Measurements from ENCODE around the gene TOR4A.

The TOR4A gene

DNA sequence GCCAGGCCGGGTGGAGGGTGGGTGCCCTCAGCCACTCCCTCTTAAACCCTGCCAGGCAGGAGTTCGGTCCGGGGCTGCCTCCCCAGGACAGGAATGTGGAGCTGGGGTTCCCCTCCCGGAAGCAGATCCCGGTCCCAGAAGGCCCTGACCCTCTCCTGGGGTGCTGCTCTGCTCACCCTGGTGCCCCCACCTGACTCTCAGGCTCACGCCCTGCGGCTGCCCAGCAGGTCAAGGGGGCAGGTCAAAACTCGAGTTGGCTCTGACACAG, 28.2 kb downstream of the TOR4A start:
- no peak for DNase-seq (ENCODE audit: low read depth, low spot score)

DNA sequence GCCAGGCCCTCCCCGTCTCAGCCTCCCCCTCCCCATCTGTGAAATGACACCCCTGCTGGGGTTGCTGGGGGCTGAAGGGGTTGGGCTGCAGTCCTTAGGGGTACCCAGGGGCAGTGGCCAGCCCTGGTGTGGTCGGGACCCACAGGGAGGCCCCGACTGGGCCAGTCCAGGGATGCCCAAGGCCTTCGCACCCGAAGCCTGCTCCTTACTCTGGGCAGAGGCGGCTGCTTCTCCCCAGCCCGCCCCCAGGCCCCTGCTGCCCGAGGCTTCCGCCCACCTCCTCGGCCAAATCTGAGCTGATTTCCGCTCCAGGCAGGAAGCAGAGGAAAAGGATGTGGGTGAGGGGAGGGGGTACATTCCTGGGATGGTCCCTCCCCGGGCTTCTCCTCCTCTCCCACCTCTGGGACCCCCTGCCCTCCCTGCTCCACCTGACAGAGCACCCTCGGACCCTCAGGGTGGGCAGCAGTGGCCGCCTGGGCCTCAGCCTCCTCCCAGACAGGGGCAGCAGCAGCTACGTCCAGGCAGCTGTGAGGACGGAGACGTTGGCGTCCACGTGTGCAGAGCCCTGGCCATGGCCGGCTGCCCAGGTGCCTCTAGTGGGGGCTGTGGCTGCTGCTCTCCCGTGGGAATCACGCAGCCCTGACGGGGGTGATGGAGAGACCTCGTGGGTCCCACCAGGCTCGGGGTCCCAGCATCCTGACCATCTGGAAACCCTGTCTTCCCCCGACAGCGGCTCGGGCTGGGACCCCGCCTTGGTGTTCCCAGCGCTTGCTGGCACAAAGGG, 28.7 kb downstream of the TOR4A start:
- peak; percentile 5 for DNase-seq (ENCODE audit: low read depth, low spot score)

DNA sequence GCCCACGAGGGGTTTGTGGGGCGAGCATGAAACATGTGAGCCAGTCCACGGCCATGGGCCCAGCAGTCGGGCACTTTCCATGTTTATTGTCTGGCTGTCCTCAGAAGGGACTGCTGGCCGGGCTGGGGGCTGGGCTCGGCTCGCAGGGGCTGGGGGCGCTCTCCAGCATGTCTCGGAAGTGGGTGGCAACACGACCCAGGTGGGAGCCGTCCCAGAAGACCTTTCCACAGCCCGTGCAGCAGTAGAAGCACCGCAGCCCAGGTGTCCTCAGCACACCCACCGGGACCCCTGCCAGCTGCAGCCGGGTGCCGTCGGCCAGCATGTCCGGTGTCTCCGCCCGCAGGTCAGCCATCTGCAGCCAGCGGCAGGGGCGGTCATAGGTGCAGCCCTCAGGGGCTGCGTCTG, 29.3 kb downstream of the TOR4A start:
- DNase-seq (ENCODE audit: low read depth, low spot score), result no peak

DNA sequence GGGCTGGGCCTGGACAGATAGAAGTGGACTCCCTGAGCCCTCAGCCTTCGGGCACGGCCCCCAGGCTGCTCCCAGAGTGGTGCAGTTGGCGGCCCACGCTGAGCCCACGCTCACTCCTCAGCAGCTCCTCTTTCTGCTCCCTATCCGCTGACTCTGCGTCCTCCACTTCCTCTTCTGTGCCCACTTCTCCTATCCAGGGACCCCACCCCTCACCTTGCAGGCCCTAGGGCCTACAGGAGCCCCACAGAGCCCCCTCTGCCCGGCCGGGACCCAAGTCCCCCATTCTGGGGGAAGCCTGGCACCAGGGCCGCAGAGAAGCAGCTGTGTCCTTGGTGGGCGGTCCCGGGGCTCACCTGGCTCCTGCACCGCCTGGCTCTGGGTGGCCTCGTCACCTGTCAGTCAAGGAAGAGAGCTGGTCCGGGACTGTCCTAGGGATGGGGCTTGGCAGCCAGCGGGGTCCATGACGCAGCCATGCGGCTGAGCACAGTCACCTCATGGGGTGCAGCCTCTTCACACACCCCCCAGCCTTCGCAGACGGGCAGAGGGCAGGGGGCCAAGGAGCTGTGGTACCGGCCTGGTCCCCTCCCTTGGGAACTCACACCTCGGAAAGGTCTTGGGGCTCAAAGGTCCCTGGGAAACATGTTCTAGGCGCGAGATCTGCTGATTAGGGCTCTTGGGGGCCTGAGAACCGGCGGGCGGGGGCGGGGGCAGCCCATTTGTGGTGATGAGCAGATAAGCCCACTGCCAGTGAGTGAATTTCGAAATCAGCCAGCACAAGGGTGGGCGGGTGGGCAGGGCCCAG, 29.9 kb downstream of the TOR4A start:
- DNase-seq (ENCODE audit: low read depth, low spot score), result no peak

DNA sequence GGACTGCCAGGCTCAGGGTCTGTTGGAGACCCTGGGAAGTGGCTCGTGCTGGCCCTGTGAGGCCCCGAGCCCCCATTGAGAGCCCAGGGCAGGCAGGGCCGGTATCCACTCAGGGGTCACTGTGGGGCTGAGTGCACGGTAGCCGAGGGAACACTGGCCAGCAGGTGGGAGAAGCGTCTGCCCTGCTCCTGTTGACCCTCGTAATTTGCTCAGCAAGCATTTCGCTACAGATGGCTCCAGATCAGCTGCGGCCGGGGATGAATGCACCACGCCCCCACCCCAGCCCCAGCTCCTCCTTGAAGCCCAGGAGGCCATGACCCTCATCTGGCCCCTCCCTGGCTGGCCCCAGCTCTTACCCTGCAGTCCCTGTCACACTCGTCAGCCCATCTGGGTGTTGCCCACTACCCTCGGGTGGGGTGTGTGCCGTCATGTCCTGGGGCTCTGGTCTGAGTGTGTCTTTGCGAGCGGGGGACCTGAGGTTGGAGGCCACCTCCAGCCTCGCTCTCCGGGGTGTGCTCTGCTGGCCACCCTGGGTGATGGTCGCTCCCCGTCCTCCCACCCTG, 30.6 kb downstream of the TOR4A start:
- DNase-seq (ENCODE audit: low read depth, low spot score), result no peak

DNA sequence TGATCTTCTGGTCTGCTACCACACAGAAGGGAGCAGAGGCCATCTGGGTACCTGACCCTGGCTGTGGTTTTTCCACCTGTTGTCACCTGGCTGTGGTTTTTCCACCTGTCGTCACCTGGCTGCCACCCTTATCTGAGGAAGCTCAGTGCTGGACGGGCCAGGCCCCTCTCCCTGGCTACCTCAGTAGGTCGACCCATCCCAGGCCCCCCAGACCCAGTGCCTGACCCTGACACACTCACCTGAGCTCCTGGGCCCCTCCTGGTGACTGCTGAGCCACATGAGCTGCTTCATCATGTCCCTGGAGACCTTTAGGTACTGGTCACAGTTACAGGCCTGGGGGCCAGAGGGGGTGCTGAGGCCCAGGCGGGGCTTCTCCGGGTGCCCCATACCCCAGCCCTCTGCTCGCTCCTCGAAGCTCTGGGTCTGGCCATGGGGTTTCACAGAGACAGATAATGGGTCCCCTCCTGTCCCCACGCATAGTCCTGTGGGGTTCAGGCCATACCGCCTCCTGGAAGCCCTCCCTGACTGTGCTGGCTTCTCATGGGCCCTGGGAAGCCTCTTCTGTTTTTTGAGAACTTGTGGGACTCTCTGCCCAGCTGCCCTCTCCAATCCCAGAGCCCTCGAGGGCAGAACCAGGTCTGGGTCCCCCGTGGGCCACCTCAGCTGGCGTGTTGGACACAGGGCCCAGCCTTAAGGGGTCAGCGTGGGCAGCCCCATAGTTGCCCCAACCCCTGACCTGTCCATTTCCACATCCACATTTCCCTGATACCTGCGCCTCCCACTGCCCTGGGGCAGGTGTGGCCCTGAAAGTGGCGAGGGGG, 32.1 kb downstream of the TOR4A start:
- no peak for DNase-seq (ENCODE audit: low read depth, low spot score)

DNA sequence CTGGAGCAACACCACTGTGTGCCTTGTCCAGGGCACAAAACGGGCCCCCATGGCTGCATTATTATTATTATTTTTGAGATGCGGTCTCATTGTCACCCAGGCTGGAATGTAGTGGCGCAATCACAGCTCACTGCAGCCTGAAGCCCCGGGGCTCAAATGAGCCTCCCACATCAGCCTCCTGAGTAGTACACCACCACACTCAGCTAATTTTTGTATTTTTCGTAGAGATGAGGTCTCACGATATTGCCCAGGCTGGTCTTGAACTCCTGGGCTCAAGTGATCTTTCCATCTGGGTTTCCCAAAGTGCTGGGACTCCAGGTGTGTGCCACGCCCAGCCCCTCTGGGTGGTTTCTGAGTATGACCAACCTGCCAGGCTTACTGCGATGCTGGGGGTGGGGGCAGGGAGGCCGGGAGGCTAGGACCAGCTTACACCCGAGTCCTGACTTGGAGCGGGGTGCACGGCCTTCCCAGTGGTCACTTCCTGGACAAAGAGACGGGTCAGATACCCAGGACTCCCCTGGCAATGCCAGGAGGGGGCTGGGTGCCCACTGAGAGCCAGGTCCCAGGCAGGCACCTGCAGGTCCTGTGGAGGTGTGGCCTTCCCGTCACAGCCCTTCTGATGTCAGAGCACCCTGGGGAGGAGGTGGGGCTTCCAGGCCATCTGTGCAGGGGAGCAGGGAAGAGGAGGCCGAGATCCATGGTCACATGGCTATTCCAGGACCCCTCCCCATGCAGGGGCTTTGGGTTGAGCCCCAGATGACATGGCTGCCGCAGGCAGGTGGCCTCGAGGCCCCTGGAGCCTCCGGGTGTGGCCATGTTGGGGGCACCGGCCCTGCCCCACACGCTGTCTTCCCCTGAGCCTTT, 32.9 kb downstream of the TOR4A start:
- DNase-seq (ENCODE audit: low read depth, low spot score), result no peak

DNA sequence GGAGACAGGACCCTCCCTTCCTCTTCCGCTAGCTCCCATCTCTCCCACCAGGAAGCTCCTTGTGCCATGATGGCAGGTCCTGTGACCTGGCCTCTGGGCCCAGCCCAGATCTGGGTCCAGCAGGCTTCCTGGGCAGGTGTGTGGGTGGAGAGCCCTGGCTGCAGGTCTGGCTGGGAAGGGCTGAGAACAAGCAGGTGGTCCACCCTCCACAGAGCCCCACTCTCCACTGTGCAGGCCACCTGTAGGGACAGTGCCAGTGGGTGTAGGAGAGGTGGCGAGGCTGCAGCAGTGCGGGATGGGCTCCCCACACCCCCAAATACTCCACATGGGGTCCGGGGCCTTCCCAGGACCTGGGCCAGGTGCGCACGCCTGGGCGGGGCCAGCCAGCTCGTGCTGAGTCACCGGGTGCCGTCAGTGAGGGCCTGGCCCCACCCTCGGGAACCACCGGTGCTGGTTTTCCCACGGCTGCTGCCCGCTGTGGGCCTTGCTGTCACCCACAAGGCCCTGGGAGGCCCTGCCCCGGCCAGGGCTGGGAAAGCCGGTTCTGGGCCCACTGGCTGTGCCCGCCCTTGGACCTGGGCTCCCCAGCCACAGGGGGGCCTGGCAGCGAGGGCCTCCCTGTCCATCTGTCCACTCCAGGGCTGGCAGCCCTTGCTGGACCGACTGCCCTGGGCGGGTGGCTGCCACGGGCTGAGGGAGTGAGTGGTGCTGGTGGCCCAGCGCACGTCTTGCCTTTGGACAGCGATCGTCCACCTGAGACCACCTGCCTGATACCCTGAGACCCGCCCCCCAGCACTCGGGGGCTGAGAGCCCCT, 33.9 kb downstream of the TOR4A start:
- no peak for DNase-seq (ENCODE audit: low read depth, low spot score)

DNA sequence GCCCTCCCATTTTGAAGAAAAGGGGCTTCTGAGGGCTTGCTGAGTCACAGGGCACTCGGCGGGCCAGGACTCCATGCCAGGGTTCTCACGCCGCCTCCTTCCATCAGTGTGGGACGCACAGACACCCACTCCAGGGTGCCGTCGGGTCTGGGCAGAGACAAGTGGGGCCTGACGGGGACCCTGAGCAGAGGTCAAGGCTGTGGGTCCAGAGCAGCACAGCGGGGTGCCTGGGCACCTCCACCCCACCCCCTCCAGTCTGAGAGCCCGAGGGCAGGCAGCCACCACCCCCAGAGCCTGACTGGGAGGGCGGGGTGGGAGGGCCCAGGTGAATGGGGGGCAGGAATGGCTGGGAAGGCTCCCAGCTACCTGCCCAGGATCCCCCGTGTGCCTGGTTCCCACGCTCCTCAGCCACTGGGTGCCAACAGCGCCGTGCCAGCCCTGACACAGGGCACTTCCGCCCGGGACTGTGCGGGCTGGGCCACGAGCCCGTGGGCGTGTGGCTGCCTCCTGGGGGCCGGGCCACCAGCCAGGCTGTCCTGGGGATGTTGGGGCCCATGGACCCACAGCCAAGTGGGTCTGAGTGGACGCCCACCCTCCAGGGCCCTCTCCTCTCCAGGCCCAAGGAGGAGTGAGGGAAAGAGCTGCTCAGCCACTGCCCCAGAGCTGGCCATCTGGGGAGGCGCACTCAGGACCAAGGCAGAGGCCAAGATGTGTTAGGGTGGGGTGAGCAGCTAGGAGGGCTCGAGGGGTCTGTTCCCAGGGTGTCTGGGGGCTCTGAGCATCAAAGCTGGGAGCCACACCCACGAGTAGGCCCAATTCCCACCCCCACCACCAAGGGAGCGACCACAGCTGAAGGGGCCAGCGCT, 34.7 kb downstream of the TOR4A start:
- DNase-seq (ENCODE audit: low read depth, low spot score), result no peak

DNA sequence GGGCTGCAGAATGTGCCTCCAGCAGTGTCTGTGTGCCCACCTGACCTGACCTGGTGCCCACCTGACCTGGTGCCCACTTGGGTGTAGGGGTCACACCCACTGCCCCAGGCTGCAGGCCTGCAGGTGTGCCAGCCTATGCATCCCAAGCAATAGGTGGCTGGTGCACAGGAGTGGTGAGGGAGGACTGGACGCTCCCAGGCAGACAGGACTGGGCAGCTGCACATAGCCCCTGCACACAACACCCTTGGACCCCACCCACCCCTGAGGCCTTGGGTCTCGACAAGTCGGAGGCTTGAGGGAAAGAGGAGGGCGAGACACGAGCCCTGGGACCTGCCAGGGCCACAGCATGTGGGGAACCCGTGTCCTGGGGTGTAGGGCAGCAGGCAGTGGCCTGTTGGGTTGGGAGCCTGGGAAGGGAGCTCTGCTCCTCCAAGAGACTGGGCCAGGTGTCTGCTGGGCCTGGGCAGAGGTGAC, 35.4 kb downstream of the TOR4A start:
- peak; percentile 1 for DNase-seq (ENCODE audit: low read depth, low spot score)

DNA sequence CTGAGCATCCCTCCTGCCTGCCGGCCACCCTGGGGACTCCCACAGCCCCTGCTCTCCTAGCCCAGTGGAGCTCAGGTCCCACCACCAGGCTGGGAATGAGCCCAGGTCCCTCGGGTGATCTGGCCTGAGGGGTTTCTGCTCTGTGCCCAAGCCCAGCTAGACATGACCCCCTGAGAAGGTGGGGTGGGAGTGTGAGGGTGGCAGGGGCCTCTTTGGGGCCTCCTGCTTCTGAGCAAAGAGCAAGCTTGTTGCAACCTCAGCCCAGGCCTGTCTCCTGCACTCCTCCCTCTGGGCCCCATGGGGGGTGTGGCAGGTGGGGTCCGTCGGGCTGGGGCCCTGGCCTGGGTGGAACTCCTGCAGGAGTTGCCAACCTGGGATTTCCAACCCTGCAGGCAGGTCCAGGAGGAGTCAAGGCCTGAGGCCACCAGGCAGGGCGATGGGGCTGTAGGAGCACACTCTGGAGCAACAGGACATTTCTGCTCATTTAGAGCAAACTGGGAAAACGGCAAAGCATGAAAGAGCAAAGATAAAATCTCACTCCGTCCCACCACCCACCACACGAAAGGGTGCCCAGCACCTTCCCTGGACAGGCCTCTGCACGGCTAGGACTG, 35.9 kb downstream of the TOR4A start:
- peak; percentile 1 for DNase-seq (ENCODE audit: low read depth, low spot score)

DNA sequence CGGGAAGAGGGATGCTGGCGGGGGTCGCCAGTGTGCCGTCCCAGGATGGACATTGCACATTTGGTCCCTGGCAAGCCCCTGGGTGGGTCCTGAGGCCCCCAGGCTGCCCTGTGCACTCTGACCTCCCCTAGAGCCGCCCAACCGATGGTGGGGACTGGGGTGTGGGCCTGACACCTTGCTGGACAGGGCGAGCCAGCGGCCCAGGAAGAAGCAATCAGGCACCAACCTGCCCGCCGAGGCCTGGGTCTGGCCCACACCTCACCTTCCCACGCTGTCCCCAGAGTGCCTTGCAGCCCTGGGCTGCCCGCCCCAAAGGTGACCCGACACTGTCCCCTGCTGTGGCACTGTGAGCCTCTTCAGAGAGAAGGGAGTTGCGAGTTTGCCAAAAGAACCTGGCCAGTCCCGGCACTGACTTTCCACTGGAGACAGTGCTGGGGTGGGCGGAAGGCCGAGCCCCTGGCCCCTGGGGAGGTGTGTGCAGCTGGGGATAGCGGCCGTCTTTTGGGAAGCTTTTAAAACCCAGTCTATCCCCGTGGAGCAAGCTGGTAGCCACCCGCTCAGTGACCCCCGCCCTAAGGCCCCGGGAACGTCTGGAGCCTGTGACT, 36.5 kb downstream of the TOR4A start:
- DNase-seq (ENCODE audit: low read depth, low spot score), result peak; percentile 0

DNA sequence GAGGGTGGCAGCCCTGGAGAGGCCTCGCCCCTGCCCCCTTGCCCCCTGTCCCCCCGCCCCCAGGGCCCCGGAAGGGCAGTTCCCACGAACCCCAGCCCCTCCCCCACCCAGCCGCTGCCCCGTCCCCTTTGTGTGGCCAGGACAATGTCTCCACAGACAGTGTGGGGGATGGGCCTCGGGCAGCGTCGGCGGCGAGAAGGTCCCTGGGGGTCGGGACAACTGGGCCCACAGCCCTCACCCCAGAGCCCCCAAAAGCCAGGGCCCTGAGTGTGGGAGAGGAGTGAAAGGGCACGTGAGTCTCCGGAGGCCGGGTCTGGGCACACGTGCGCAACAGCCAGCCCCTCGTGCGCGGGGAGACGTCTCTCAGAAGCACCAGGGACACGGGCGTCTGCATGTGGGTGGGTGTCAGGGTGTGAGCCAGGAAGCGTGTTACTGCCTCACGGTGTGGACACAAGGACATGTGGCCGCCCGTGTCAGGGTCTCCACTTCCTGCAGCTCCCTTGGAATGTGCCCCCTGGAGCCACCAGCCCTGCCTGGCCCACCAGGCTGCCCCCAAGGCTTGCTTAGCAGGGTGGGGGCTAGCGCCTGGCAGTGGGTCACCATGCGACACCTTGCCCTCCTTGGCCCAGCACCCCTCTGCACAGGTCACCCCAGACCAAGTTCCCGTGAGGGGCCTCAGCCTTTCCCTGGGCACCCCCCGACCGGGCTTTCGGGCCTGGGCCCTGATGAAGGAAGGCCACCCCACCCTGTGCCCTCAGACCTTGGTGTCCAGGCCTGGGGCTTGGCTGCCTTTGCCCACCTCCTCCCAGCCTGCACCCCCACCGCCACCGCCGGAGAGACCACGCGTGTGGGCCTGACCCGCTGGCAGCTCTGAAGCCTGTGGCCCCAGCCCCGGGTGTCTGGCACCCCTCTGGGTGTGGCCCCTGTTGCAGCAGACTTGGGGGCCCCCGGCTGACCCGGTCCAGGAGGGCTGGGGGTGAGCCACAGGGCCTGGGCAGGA, 37.3 kb downstream of the TOR4A start:
- DNase-seq (ENCODE audit: low read depth, low spot score), result peak; percentile 1

DNA sequence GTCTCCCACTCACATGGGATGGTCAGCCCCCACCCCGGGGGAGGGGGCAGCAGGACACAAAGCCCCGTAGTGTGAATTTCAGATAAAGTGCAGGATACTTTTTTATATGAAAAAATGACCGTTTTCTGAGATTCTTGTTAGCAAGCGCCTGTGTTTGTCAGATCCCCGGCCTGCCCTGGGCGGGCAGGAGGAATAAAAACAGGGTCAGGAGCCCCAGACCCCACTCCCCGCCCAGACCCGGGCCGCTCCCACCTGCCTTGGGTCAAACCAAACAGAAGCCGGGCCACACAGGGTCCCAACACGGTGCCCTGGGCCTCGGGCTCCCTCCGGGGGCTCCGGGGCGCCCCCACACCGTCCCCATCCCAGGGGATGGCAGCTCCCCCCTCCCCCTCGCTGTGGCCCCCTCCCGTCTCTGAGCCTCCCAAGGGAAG, 38.1 kb downstream of the TOR4A start:
- no peak for DNase-seq (ENCODE audit: low read depth, low spot score)

DNA sequence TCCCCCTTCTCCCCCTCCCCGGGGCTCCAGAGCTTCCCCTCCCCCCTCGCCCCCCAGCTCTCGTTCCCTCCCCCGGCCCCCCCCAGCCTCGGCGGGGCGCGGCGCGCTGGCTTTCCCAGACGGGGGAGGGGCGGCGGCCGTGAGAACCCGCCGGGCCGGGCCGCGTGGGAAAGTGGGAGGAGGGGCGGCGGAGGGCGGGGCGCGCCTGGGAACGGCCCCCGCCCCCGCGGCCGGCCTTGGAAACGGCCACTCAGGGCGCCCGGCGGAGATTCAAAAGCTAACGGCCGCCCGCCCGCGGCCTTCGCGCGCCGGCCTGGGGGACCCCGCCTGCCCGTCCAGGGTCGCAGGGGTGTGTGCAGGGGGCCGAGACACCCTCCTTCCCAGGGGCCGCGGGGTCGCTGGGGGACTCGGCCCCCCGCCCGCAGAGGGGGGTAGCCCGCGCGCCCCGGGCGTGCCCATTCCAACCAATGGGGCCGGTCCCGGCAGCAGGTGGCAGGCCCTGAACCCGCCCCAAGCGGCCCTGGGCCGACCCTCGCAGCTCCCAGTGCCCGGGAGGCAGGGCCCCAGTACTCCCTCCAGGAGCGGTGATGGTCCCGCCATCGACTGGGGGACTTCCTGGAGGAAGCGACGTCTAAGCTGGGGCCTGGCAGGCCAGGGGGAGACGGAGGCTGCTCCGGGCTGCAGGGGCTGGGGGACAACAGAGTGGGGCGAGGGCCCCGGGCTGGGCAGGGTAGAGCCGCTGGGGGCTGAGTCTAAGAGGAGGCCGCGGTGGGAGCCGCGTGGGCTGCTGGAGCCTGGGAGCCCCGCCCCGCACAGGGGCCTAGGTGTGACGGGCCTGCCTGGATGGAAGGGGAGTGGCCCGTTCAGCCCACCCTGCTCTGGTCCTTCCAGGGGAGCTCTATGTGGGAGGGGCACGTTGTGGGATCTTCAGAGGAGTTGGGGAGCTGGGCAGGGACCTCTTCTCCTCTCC, 38.8 kb downstream of the TOR4A start:
- DNase-seq (ENCODE audit: low read depth, low spot score), result peak; percentile 68
